Measurements from ENCODE around the gene B3GNT5. TPM values are rescaled to one million over a fixed set of nuclear protein-coding genes. Genes with fewer than 3 reads are reported as not detected.

The B3GNT5 gene
- total RNA-seq, 2 experiments from 2014 or later: 20.2 to 22.8 TPM

- Mint-ChIP-seq H3K9me3 (ENCODE audit: low read depth) (no peaks in the 10 kb centered on the region), H3K27ac (no peak overlapping the region), H3K4me1 (peaks cover 5% of the 10 kb centered on the region), H3K27me3 (no peaks in the 10 kb centered on the region), H3K36me3 (ENCODE audit: low read depth) (peaks cover 32% of the 10 kb centered on the region), H3K4me3 (no peak overlapping the region)
- POLR2A ChIA-PET: interaction anchor here (0.6 to 2.0 kb wide), 5 partner anchors 10 to 106 kb away, joined by 4 to 39 read pairs (median 9); partner anchors contain the start of gene B3GNT5
- no peak for DNase-seq
- CTCF ChIA-PET: interaction anchor here (0.5 to 2.0 kb wide), 19 partner anchors 9 to 459 kb away, joined by 3 to 12 read pairs (median 3); partner anchors contain the start of gene MCF2L2
- intact Hi-C loops (cut with DNase I, micrococcal nuclease): loop anchor here (5.0 kb wide), 4 partner anchors 38 to 112 kb away; no protein-coding TSS in a partner anchor
- ATAC-seq: no peak
Measured at GRCh38 chr3:183265157-183265642, 12.1 kb downstream of the B3GNT5 start.

GRCh38 chr3:183265834-183266417, 12.9 kb downstream of the B3GNT5 start:
- no peaks in the 10 kb centered on the region for H3K27me3 Mint-ChIP-seq
- H3K4me1 Mint-ChIP-seq: peaks cover 2% of the 10 kb centered on the region
- ATAC-seq (peak; percentile 98), DNase-seq (peak; percentile 75)
- H3K9me3 Mint-ChIP-seq (ENCODE audit: low read depth): no peaks in the 10 kb centered on the region
- POLR2A ChIA-PET: interaction anchor here (0.5 to 2.0 kb wide), 5 partner anchors 11 to 550 kb away, joined by 3 to 39 read pairs (median 9); partner anchors contain the start of gene B3GNT5
- H3K4me3 Mint-ChIP-seq: no peak overlapping the region
- intact Hi-C loops (cut with DNase I, micrococcal nuclease): loop anchor here (1.0 to 5.0 kb wide), 11 partner anchors 13 to 289 kb away; partner anchors contain the start of genes B3GNT5 (in 2 of the 2) and KLHL6 (in 1 of the 2)
- CTCF ChIA-PET: interaction anchor here (0.6 to 2.0 kb wide), 17 partner anchors 9 to 460 kb away, joined by 3 to 12 read pairs (median 3); no protein-coding TSS in a partner anchor
- peaks cover 39% of the 10 kb centered on the region for H3K36me3 Mint-ChIP-seq (ENCODE audit: low read depth)
- no peak overlapping the region for H3K27ac Mint-ChIP-seq

- ChIA-PET POLR2A (interaction anchor here (0.5 to 2.0 kb wide), 4 partner anchors 11 to 549 kb away, joined by 3 to 39 read pairs (median 10); partner anchors contain the start of gene B3GNT5), CTCF (interaction anchor here (0.7 to 2.0 kb wide), 9 partner anchors 19 to 460 kb away, joined by 3 to 12 read pairs (median 4); no protein-coding TSS in a partner anchor)
- Mint-ChIP-seq H3K4me1 (peaks cover 5% of the 10 kb centered on the region), H3K4me3 (no peak overlapping the region), H3K27ac (no peak overlapping the region), H3K27me3 (no peaks in the 10 kb centered on the region), H3K36me3 (ENCODE audit: low read depth) (peaks cover 42% of the 10 kb centered on the region), H3K9me3 (ENCODE audit: low read depth) (no peaks in the 10 kb centered on the region)
- intact Hi-C loops (cut with DNase I, micrococcal nuclease): loop anchor here (1.0 to 5.0 kb wide), 11 partner anchors 13 to 289 kb away; partner anchors contain the start of genes B3GNT5 (in 2 of the 2) and KLHL6 (in 1 of the 2)
- DNase-seq (peak; percentile 51), ATAC-seq (peak; percentile 67)
Measured at GRCh38 chr3:183266454-183266853, 13.4 kb downstream of the B3GNT5 start.

- peaks cover 7% of the 10 kb centered on the region for H3K4me1 Mint-ChIP-seq
- no peak for DNase-seq
- H3K9me3 Mint-ChIP-seq (ENCODE audit: low read depth): no peaks in the 10 kb centered on the region
- ATAC-seq: no peak
- H3K27ac Mint-ChIP-seq: no peak overlapping the region
- no peak overlapping the region for H3K4me3 Mint-ChIP-seq
- intact Hi-C loops (cut with DNase I, micrococcal nuclease): loop anchor here (5.0 kb wide), 4 partner anchors 40 to 110 kb away; no protein-coding TSS in a partner anchor
- H3K36me3 Mint-ChIP-seq (ENCODE audit: low read depth): peaks cover 45% of the 10 kb centered on the region
- ChIA-PET CTCF (interaction anchor here (1.3 kb wide), 1 partner anchor 119 kb away, joined by 3 read pairs; no protein-coding TSS in a partner anchor), POLR2A (interaction anchor here (0.5 to 2.0 kb wide), 2 partner anchors 12 to 19 kb away, joined by 4 to 39 read pairs; no protein-coding TSS in a partner anchor)
- H3K27me3 Mint-ChIP-seq: no peaks in the 10 kb centered on the region
Measured at GRCh38 chr3:183267140-183267539, 14.1 kb downstream of the B3GNT5 start.

GRCh38 chr3:183268366-183268765, 15.3 kb downstream of the B3GNT5 start:
- peaks cover 45% of the 10 kb centered on the region for H3K36me3 Mint-ChIP-seq (ENCODE audit: low read depth)
- DNase-seq (no peak), ATAC-seq (no peak)
- intact Hi-C loops (cut with DNase I, micrococcal nuclease): loop anchor here (5.0 kb wide), 4 partner anchors 41 to 109 kb away; no protein-coding TSS in a partner anchor
- no peak overlapping the region for H3K4me3 Mint-ChIP-seq
- CTCF ChIA-PET: interaction anchor here (0.6 to 1.3 kb wide), 3 partner anchors 60 to 218 kb away, joined by 3 to 4 read pairs (median 3); no protein-coding TSS in a partner anchor
- POLR2A ChIA-PET: no interaction called here
- peak overlapping the region; percentile 58 for H3K27ac Mint-ChIP-seq
- H3K9me3 Mint-ChIP-seq (ENCODE audit: low read depth): no peaks in the 10 kb centered on the region
- H3K4me1 Mint-ChIP-seq: peaks cover 8% of the 10 kb centered on the region
- H3K27me3 Mint-ChIP-seq: no peaks in the 10 kb centered on the region

- ChIA-PET POLR2A (no interaction called here), CTCF (no interaction called here)
- Mint-ChIP-seq H3K9me3 (ENCODE audit: low read depth) (no peaks in the 10 kb centered on the region), H3K27me3 (no peaks in the 10 kb centered on the region), H3K27ac (no peak overlapping the region), H3K36me3 (ENCODE audit: low read depth) (peaks cover 45% of the 10 kb centered on the region), H3K4me1 (peaks cover 12% of the 10 kb centered on the region), H3K4me3 (no peak overlapping the region)
- no peak for ATAC-seq
- no peak for DNase-seq
- intact Hi-C loops (cut with DNase I, micrococcal nuclease): loop anchor here (5.0 kb wide), 4 partner anchors 42 to 108 kb away; no protein-coding TSS in a partner anchor
Measured at GRCh38 chr3:183269345-183269744, 16.3 kb downstream of the B3GNT5 start.

- no peak overlapping the region for H3K27ac Mint-ChIP-seq
Measured at GRCh38 chr3:183270344-183270743, 17.3 kb downstream of the B3GNT5 start.

GRCh38 chr3:183272142-183272541, 19.1 kb downstream of the B3GNT5 start:
- CTCF ChIA-PET: interaction anchor here (0.8 to 1.5 kb wide), 5 partner anchors 11 to 113 kb away, joined by 3 to 6 read pairs (median 3); no protein-coding TSS in a partner anchor

More at GRCh38 chr3:183270344-183270743, 17.3 kb downstream of the B3GNT5 start:
- intact Hi-C loops (cut with DNase I, micrococcal nuclease): no loop called here
- DNase-seq: no peak
- H3K36me3 Mint-ChIP-seq (ENCODE audit: low read depth): peaks cover 45% of the 10 kb centered on the region
- CTCF ChIA-PET: no interaction called here
- peaks cover 22% of the 10 kb centered on the region for H3K4me1 Mint-ChIP-seq
- no peak overlapping the region for H3K4me3 Mint-ChIP-seq
- no peaks in the 10 kb centered on the region for H3K9me3 Mint-ChIP-seq (ENCODE audit: low read depth)
- no peak for ATAC-seq
- POLR2A ChIA-PET: no interaction called here
- H3K27me3 Mint-ChIP-seq: no peaks in the 10 kb centered on the region

GRCh38 chr3:183272791-183273190, 19.7 kb downstream of the B3GNT5 start:
- peaks cover 37% of the 10 kb centered on the region for H3K36me3 Mint-ChIP-seq (ENCODE audit: low read depth)
- ChIA-PET CTCF (interaction anchor here (0.8 to 1.5 kb wide), 3 partner anchors 12 to 113 kb away, joined by 3 to 6 read pairs (median 3); no protein-coding TSS in a partner anchor), POLR2A (no interaction called here)
- ATAC-seq (no peak), DNase-seq (no peak)
- H3K4me1 Mint-ChIP-seq: peaks cover 29% of the 10 kb centered on the region
- no peak overlapping the region for H3K27ac Mint-ChIP-seq
- intact Hi-C loops (cut with DNase I, micrococcal nuclease): no loop called here
- no peaks in the 10 kb centered on the region for H3K27me3 Mint-ChIP-seq
- H3K9me3 Mint-ChIP-seq (ENCODE audit: low read depth): no peaks in the 10 kb centered on the region
- H3K4me3 Mint-ChIP-seq: no peak overlapping the region

More at GRCh38 chr3:183272142-183272541, 19.1 kb downstream of the B3GNT5 start:
- POLR2A ChIA-PET: no interaction called here
- intact Hi-C loops (cut with DNase I, micrococcal nuclease): no loop called here
- Mint-ChIP-seq H3K27me3 (no peaks in the 10 kb centered on the region), H3K9me3 (ENCODE audit: low read depth) (no peaks in the 10 kb centered on the region), H3K4me3 (no peak overlapping the region), H3K36me3 (ENCODE audit: low read depth) (peaks cover 42% of the 10 kb centered on the region), H3K4me1 (peaks cover 29% of the 10 kb centered on the region), H3K27ac (no peak overlapping the region)
- DNase-seq (no peak), ATAC-seq (no peak)

GRCh38 chr3:183274609-183275008, 21.6 kb downstream of the B3GNT5 start:
- Mint-ChIP-seq H3K9me3 (ENCODE audit: low read depth) (no peaks in the 10 kb centered on the region), H3K4me3 (no peak overlapping the region), H3K4me1 (peaks cover 33% of the 10 kb centered on the region), H3K27ac (no peak overlapping the region), H3K27me3 (no peaks in the 10 kb centered on the region), H3K36me3 (ENCODE audit: low read depth) (peaks cover 25% of the 10 kb centered on the region)
- DNase-seq (no peak), ATAC-seq (no peak)
- POLR2A ChIA-PET: interaction anchor here (0.5 to 1.1 kb wide), 3 partner anchors 11 to 476 kb away, joined by 4 to 11 read pairs (median 6); no protein-coding TSS in a partner anchor
- CTCF ChIA-PET: interaction anchor here (1.2 to 1.7 kb wide), 3 partner anchors 9 to 17 kb away, joined by 3 to 12 read pairs (median 3); no protein-coding TSS in a partner anchor
- intact Hi-C loops (cut with DNase I, micrococcal nuclease): no loop called here

- no peak overlapping the region for H3K27ac Mint-ChIP-seq
- peaks cover 17% of the 10 kb centered on the region for H3K36me3 Mint-ChIP-seq (ENCODE audit: low read depth)
- H3K4me1 Mint-ChIP-seq: peaks cover 30% of the 10 kb centered on the region
- H3K9me3 Mint-ChIP-seq (ENCODE audit: low read depth): no peaks in the 10 kb centered on the region
- H3K4me3 Mint-ChIP-seq: no peak overlapping the region
- peak; percentile 60 for ATAC-seq
- H3K27me3 Mint-ChIP-seq: no peaks in the 10 kb centered on the region
- CTCF ChIA-PET: interaction anchor here (1.6 to 1.7 kb wide), 2 partner anchors 10 to 16 kb away, joined by 3 to 12 read pairs; no protein-coding TSS in a partner anchor
- intact Hi-C loops (cut with DNase I, micrococcal nuclease): no loop called here
- POLR2A ChIA-PET: no interaction called here
- no peak for DNase-seq
Measured at GRCh38 chr3:183275418-183275817, 22.4 kb downstream of the B3GNT5 start.
